A549 (cell line): ENCODE data around the gene CA12.

Experiments
- BHLHE40 ChIP-seq: IDR thresholded peaks from 2 replicates; pipeline ENCODE4 v1.6.1; 2012; ENCODE audit warnings: low read depth, low read length, inconsistent platforms
- CHD2 ChIP-seq: fragments of 150-350 bp; IDR thresholded peaks from 2 replicates; pipeline ENCODE4 v1.6.1; 2014; ENCODE audit warnings: low read length; ENCODE audit not compliant: partially characterized antibody
- CTCF ChIP-seq: fragments of >200 bp; sonication (Bioruptor Twin); formaldehyde crosslinking; IDR thresholded peaks from 3 replicates; pipeline ENCODE4 v1.5.1; 2016
- JUNB ChIP-seq: fragments of >200 bp; sonication (Bioruptor Twin); formaldehyde crosslinking; IDR thresholded peaks from 2 replicates; pipeline ENCODE4 v1.6.1; 2016
- MYC ChIP-seq: IDR thresholded peaks from 2 replicates; pipeline ENCODE4 v1.6.1; 2012; ENCODE audit warnings: mild to moderate bottlenecking, inconsistent platforms, low read length, improper control_type of control experiment, borderline replicate concordance
- PBX3 ChIP-seq: IDR thresholded peaks from 2 replicates; pipeline ENCODE4 v1.6.1; 2012
- PHF8 ChIP-seq: fragments of 200-600 bp; sonication (generic); IDR thresholded peaks from 2 replicates; pipeline ENCODE4 v1.6.1; 2016; ENCODE audit warnings: low read depth, mild to moderate bottlenecking, antibody characterized with exemption, moderate library complexity, borderline replicate concordance
- POLR2A ChIP-seq: IDR thresholded peaks from 2 replicates; pipeline ENCODE4 v1.6.1; 2012; ENCODE audit warnings: mild to moderate bottlenecking, low read length
- RAD21 ChIP-seq, 2 experiments: fragments of >200 bp in 1 of 2; sonication (Bioruptor Twin) in 1 of 2; formaldehyde crosslinking in 1 of 2; IDR thresholded peaks in 1 of 2; conservative IDR thresholded peaks in 1 of 2; 2 replicates in 1 of 2; 3 replicates in 1 of 2; pipeline ENCODE4 v1.6.1; 2012 to 2018; ENCODE audit warnings: inconsistent platforms in 1 of 2
- SMC3 ChIP-seq: fragments of >200 bp; sonication (Bioruptor Twin); formaldehyde crosslinking; IDR thresholded peaks from 3 replicates; pipeline ENCODE4 v1.6.1; 2018; ENCODE audit warnings: inconsistent platforms

GRCh38 chr15:63283126-63283525 is 98.5 kb downstream of the CA12 start:
- TF ChIP-seq JUNB (no peak), CTCF (no peak), MYC (no peak), CHD2 (no peak), SMC3 (no peak), POLR2A (no peak), RAD21 (conservative IDR thresholded peaks at IDR 0.05 in 1 of 2, IDR thresholded peaks at IDR 0.05 in 1 of 2) (no peak), BHLHE40 (no peak), PHF8 (no peak), PBX3 (no peak)
